GM23338 (cell line): ENCODE results near the gene PRKAR1B. TPM values are rescaled to one million over a fixed set of nuclear protein-coding genes. Genes with fewer than 3 reads are reported as not detected.

Experiments used
- ATAC-seq: fragments of 200-7000 bp; cut with Tn5 transposase; 3 replicates; pipeline ENCODE4 v1.9.1; 2020
- DNase-seq: peaks from one replicate; pipeline ENCODE4 v3.0.0-alpha.2; 2015; ENCODE audit warnings: low spot score
- H2AFZ ChIP-seq: fragments of 200-600 bp; sonication (generic); 2 replicates; pipeline ENCODE4 v1.8.0; 2016; ENCODE audit warnings: antibody characterized with exemption, mild to moderate bottlenecking, moderate library complexity
- H3F3A ChIP-seq: fragments of 200-600 bp; sonication (generic); replicated peaks from 2 replicates; pipeline ENCODE4 v1.8.0; 2017; ENCODE audit warnings: antibody characterized with exemption, mixed run types, low read depth
- H3K27ac ChIP-seq: fragments of 200-600 bp; sonication (generic); 2 replicates; pipeline ENCODE4 v1.6.1; 2016; ENCODE audit warnings: low read depth
- H3K27me3 ChIP-seq: fragments of 200-600 bp; sonication (generic); 2 replicates; pipeline ENCODE4 v1.8.0; 2016; ENCODE audit warnings: mild to moderate bottlenecking, mixed run types, moderate library complexity; ENCODE audit not compliant: insufficient read depth
- H3K36me3 ChIP-seq: fragments of 200-600 bp; sonication (generic); 2 replicates; pipeline ENCODE4 v1.8.0; 2016; ENCODE audit warnings: mild to moderate bottlenecking; ENCODE audit not compliant: insufficient read depth
- H3K4me1 ChIP-seq: fragments of 200-600 bp; sonication (generic); 2 replicates; pipeline ENCODE4 v1.8.0; 2016; ENCODE audit warnings: mild to moderate bottlenecking, moderate library complexity; ENCODE audit not compliant: insufficient read depth
- H3K4me2 ChIP-seq: fragments of 200-600 bp; sonication (generic); 2 replicates; pipeline ENCODE4 v1.7.1; 2017; ENCODE audit warnings: mixed run types
- H3K4me3 ChIP-seq: fragments of 200-600 bp; sonication (generic); 2 replicates; pipeline ENCODE4 v1.6.1; 2016; ENCODE audit warnings: mixed run types
- H3K79me2 ChIP-seq: fragments of 200-600 bp; sonication (generic); replicated peaks from 2 replicates; pipeline ENCODE4 v1.8.0; 2017; ENCODE audit warnings: mild to moderate bottlenecking; ENCODE audit not compliant: insufficient read depth
- H3K9me2 ChIP-seq: fragments of 200-600 bp; sonication (generic); 2 replicates; pipeline ENCODE4 v1.8.0; 2017; ENCODE audit not compliant: insufficient read depth
- H4K20me1 ChIP-seq: fragments of 200-600 bp; sonication (generic); replicated peaks from 2 replicates; pipeline ENCODE4 v1.8.0; 2017; ENCODE audit warnings: mild to moderate bottlenecking; ENCODE audit not compliant: insufficient read depth
- H3K27ac Mint-ChIP-seq: 2 replicates; pipeline ENCODE4 v1.8.0; 2020; ENCODE audit warnings: inconsistent platforms, mild to moderate bottlenecking, moderate library complexity, mixed read lengths
- H3K27me3 Mint-ChIP-seq: 3 replicates; pipeline ENCODE4 v1.8.0; 2022; ENCODE audit warnings: low read depth, mild to moderate bottlenecking, moderate library complexity, mixed read lengths, inconsistent platforms; ENCODE audit not compliant: insufficient read depth, poor library complexity
- H3K36me3 Mint-ChIP-seq: 3 replicates; pipeline ENCODE4 v1.8.0; 2021; ENCODE audit warnings: low read depth, mild to moderate bottlenecking, inconsistent platforms, moderate library complexity, mixed read lengths
- H3K4me1 Mint-ChIP-seq: 3 replicates; pipeline ENCODE4 v1.8.0; 2020; ENCODE audit warnings: mild to moderate bottlenecking, inconsistent platforms, mixed read lengths
- H3K4me3 Mint-ChIP-seq: 3 replicates; pipeline ENCODE4 v1.8.0; 2021; ENCODE audit warnings: moderate library complexity, mild to moderate bottlenecking, inconsistent platforms, mixed read lengths
- H3K9me3 Mint-ChIP-seq: 3 replicates; pipeline ENCODE4 v1.8.0; 2020; ENCODE audit warnings: moderate library complexity, mild to moderate bottlenecking, inconsistent platforms, mixed read lengths
- CREB1 ChIP-seq: fragments of 250-450 bp; sonication (Bioruptor Pico); IDR thresholded peaks from 2 replicates; pipeline ENCODE4 v1.5.0; 2020; ENCODE audit warnings: low read depth, mild to moderate bottlenecking, moderate library complexity
- ETS1 ChIP-seq: IDR thresholded peaks from 2 replicates; pipeline ENCODE4 v1.6.1; 2016; ENCODE audit warnings: antibody characterized with exemption
- EZH2 ChIP-seq: fragments of 200-600 bp; sonication (generic); IDR thresholded peaks from one replicate; pipeline ENCODE4 v1.8.0; 2017; ENCODE audit warnings: antibody characterized with exemption, mild to moderate bottlenecking, low read depth; ENCODE audit not compliant: unreplicated experiment
- EZH2phosphoT487 ChIP-seq: fragments of 200-600 bp; sonication (generic); IDR thresholded peaks from one replicate; pipeline ENCODE4 v1.8.1; 2018; ENCODE audit warnings: antibody characterized with exemption; ENCODE audit not compliant: unreplicated experiment
- NANOG ChIP-seq: IDR thresholded peaks from 2 replicates; pipeline ENCODE4 v1.6.1; 2016; ENCODE audit warnings: antibody characterized with exemption, borderline replicate concordance
- POLR2AphosphoS5 ChIP-seq: IDR thresholded peaks from 2 replicates; pipeline ENCODE4 v1.6.1; 2016; ENCODE audit warnings: antibody characterized with exemption, low read depth
- STAT1 ChIP-seq: IDR thresholded peaks from one replicate; pipeline ENCODE4 v1.6.1; 2016; ENCODE audit warnings: antibody characterized with exemption; ENCODE audit not compliant: unreplicated experiment
- polyA plus RNA-seq: library from polyadenylated mRNA; unstranded; fragments of >200 nt; fragmentation: Nextera tagmentation; extraction: Ambion mirVana; gene quantifications from 2 replicates; pipeline ENCODE4 v1.2.1, GENCODE V29; 2016
- total RNA-seq: library from RNA; depleted of rRNA; stranded (reverse); fragments of >200 nt; shearing (Covaris generic); gene quantifications from 2 replicates; pipeline ENCODE4 v1.2.3, GENCODE V29; 2014
- TF ChIP-seq, protein P1 (sequence below), 2 experiments: fragments of 200-600 bp in 1 of 2; sonication (generic) in 1 of 2; conservative IDR thresholded peaks; 2 replicates each; pipeline versions ENCODE4 v1.5.1 to v1.6.1; 2016 to 2017; ENCODE audit warnings: antibody characterized with exemption in 2 of 2, low read depth in 2 of 2, mild to moderate bottlenecking in 2 of 2, moderate library complexity in 1 of 2
- TF ChIP-seq, protein P2 (sequence below): IDR thresholded peaks from one replicate; pipeline ENCODE4 v1.6.1; 2018; ENCODE audit warnings: antibody characterized with exemption; ENCODE audit not compliant: unreplicated experiment

PRKAR1B gene
- total and polyA plus RNA-seq, 2 experiments from 2014 or later = 35.7 to 36.7 TPM

- DNase-seq (no peak), ATAC-seq (no peak)
- peaks cover 15% of the 10 kb centered on the region for H3F3A ChIP-seq
- no peak overlapping the region for H3K4me2 ChIP-seq
- peaks cover 35% of the 10 kb centered on the region for H3K4me1 Mint-ChIP-seq
- no peaks in the 10 kb centered on the region for H3K27me3 ChIP-seq
- H4K20me1 ChIP-seq = no peaks in the 10 kb centered on the region; the same call in 1 of the 2 replicates
- H3K9me3 Mint-ChIP-seq = no peaks in the 10 kb centered on the region; the same call in 2 of the 3 replicates
- H3K27me3 Mint-ChIP-seq = peaks cover 18% of the 10 kb centered on the region
- TF ChIP-seq ETS1 (no peak), POLR2AphosphoS5 (no peak), EZH2phosphoT487 (no peak), NANOG (no peak), EZH2 (no peak), CREB1 (CRISPR knock-in tag) (no peak), STAT1 (no peak)
- TF ChIP-seq, protein P1, sequence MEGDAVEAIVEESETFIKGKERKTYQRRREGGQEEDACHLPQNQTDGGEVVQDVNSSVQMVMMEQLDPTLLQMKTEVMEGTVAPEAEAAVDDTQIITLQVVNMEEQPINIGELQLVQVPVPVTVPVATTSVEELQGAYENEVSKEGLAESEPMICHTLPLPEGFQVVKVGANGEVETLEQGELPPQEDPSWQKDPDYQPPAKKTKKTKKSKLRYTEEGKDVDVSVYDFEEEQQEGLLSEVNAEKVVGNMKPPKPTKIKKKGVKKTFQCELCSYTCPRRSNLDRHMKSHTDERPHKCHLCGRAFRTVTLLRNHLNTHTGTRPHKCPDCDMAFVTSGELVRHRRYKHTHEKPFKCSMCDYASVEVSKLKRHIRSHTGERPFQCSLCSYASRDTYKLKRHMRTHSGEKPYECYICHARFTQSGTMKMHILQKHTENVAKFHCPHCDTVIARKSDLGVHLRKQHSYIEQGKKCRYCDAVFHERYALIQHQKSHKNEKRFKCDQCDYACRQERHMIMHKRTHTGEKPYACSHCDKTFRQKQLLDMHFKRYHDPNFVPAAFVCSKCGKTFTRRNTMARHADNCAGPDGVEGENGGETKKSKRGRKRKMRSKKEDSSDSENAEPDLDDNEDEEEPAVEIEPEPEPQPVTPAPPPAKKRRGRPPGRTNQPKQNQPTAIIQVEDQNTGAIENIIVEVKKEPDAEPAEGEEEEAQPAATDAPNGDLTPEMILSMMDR (conservative IDR thresholded peaks at IDR 0.05; ENCODE audit: low read depth in 2 of 2) = no peak
- TF ChIP-seq, protein P2, sequence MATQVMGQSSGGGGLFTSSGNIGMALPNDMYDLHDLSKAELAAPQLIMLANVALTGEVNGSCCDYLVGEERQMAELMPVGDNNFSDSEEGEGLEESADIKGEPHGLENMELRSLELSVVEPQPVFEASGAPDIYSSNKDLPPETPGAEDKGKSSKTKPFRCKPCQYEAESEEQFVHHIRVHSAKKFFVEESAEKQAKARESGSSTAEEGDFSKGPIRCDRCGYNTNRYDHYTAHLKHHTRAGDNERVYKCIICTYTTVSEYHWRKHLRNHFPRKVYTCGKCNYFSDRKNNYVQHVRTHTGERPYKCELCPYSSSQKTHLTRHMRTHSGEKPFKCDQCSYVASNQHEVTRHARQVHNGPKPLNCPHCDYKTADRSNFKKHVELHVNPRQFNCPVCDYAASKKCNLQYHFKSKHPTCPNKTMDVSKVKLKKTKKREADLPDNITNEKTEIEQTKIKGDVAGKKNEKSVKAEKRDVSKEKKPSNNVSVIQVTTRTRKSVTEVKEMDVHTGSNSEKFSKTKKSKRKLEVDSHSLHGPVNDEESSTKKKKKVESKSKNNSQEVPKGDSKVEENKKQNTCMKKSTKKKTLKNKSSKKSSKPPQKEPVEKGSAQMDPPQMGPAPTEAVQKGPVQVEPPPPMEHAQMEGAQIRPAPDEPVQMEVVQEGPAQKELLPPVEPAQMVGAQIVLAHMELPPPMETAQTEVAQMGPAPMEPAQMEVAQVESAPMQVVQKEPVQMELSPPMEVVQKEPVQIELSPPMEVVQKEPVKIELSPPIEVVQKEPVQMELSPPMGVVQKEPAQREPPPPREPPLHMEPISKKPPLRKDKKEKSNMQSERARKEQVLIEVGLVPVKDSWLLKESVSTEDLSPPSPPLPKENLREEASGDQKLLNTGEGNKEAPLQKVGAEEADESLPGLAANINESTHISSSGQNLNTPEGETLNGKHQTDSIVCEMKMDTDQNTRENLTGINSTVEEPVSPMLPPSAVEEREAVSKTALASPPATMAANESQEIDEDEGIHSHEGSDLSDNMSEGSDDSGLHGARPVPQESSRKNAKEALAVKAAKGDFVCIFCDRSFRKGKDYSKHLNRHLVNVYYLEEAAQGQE = no peak
- no peak overlapping the region for H2AFZ ChIP-seq
- H3K79me2 ChIP-seq = peaks cover 38% of the 10 kb centered on the region
- peak overlapping the region; percentile 77; the same call in 1 of the 2 replicates for H3K27ac Mint-ChIP-seq
- peaks cover 49% of the 10 kb centered on the region for H3K36me3 Mint-ChIP-seq
- H3K4me3 Mint-ChIP-seq = no peak overlapping the region
- H3K4me1 ChIP-seq = peaks cover 24% of the 10 kb centered on the region
- H3K4me3 ChIP-seq = no peak overlapping the region
- H3K9me2 ChIP-seq = no peaks in the 10 kb centered on the region
- no peaks in the 10 kb centered on the region for H3K36me3 ChIP-seq
- H3K27ac ChIP-seq = no peak overlapping the region
Measured at GRCh38 chr7:511476-512145, 215.5 kb downstream of the PRKAR1B start.
